Measurements from ENCODE around the gene RNASE12.

DNA sequence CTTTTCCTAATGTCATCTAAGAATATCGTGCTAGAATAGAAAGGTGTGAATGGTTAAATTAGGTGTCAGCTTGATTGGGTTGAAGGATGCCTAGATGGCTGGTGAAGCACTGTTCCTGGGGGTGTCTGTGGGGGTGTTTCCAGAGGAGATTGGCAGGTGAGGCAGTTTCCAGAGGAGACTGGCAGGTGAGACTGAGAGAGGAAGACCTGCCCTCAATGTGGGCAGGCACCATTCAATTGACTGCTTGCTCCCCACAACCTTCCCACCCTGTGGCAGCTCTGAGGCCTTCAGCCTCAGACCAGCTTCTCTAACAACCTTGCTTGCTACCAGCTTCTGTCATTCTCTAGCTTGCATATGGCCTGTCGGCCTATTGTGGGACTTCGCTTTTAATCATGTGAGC is 39.6 kb downstream of the RNASE12 start:
- TF ChIP-seq, protein P1, sequence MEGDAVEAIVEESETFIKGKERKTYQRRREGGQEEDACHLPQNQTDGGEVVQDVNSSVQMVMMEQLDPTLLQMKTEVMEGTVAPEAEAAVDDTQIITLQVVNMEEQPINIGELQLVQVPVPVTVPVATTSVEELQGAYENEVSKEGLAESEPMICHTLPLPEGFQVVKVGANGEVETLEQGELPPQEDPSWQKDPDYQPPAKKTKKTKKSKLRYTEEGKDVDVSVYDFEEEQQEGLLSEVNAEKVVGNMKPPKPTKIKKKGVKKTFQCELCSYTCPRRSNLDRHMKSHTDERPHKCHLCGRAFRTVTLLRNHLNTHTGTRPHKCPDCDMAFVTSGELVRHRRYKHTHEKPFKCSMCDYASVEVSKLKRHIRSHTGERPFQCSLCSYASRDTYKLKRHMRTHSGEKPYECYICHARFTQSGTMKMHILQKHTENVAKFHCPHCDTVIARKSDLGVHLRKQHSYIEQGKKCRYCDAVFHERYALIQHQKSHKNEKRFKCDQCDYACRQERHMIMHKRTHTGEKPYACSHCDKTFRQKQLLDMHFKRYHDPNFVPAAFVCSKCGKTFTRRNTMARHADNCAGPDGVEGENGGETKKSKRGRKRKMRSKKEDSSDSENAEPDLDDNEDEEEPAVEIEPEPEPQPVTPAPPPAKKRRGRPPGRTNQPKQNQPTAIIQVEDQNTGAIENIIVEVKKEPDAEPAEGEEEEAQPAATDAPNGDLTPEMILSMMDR (IDR thresholded peaks at IDR 0.05; ENCODE audit: low read length) = no peak
- TF ChIP-seq EZH2 (optimal IDR thresholded peaks at IDR 0.05; ENCODE audit: low read depth, low read length) = no peak
